ENCODE data around the gene RAB20.
"Not testable (repeated sequence)": the region's sequence is repeated elsewhere in the genome, so short reads cannot be mapped to it uniquely, and the experiment has no call there.

RAB20 gene

GRCh38 chr13:110486880-110487279 is 74.6 kb downstream of the RAB20 start:
- DNase-seq: not testable (repeated sequence)

GRCh38 chr13:110486061-110486715 is 75.3 kb downstream of the RAB20 start:
- DNase-seq: no peak

GRCh38 chr13:110485604-110486003 is 75.9 kb downstream of the RAB20 start:
- no peak for DNase-seq

GRCh38 chr13:110484290-110485048 is 77.1 kb downstream of the RAB20 start:
- no peak for DNase-seq

- DNase-seq: no peak
These were observed 78.0 kb downstream of the RAB20 start for GRCh38 chr13:110483386-110483968.

- DNase-seq: no peak
These were observed 81.4 kb downstream of the RAB20 start for GRCh38 chr13:110480161-110480560.

GRCh38 chr13:110479648-110480047 is 81.9 kb downstream of the RAB20 start:
- no peak for DNase-seq

- DNase-seq: no peak
These were observed 82.3 kb downstream of the RAB20 start for GRCh38 chr13:110479215-110479545.

GRCh38 chr13:110478405-110479214 is 82.9 kb downstream of the RAB20 start:
- DNase-seq: no peak

- DNase-seq: no peak
These were observed 83.7 kb downstream of the RAB20 start for GRCh38 chr13:110477706-110478245.

GRCh38 chr13:110476220-110476617 is 85.3 kb downstream of the RAB20 start:
- DNase-seq: no peak

- no peak for DNase-seq
These were observed 85.8 kb downstream of the RAB20 start for GRCh38 chr13:110475550-110476219.

GRCh38 chr13:110475117-110475516 is 86.4 kb downstream of the RAB20 start:
- no peak for DNase-seq

- no peak for DNase-seq
These were observed 86.8 kb downstream of the RAB20 start for GRCh38 chr13:110474713-110475112.
